Left renal cortex interstitium (tissue), 4 donors: ENCODE data around the gene MTG1. TPM values are rescaled to one million over a fixed set of nuclear protein-coding genes. Genes with fewer than 3 reads are reported as not detected.
"Not testable (repeated sequence)": the region's sequence is repeated elsewhere in the genome, so short reads cannot be mapped to it uniquely, and the experiment has no call there.

Source experiments
- DNase-seq, 4 donors: peaks; one replicate each; pipeline ENCODE4 v3.0.0-alpha.2; 2013; ENCODE audit warnings: low read depth in 4 of 4, low spot score in 2 of 4, missing footprints in 1 of 4
- polyA plus RNA-seq, 4 donors: library from polyadenylated mRNA; unstranded; fragments of 120-200 nt; gene quantifications; one replicate each; pipeline ENCODE4 v1.2.1, GENCODE V29; 2013; ENCODE audit not compliant: insufficient read length in 4 of 4

The MTG1 gene
- polyA plus RNA-seq, 4 donors = 60.3 to 104 (median 81.0) TPM

DNA sequence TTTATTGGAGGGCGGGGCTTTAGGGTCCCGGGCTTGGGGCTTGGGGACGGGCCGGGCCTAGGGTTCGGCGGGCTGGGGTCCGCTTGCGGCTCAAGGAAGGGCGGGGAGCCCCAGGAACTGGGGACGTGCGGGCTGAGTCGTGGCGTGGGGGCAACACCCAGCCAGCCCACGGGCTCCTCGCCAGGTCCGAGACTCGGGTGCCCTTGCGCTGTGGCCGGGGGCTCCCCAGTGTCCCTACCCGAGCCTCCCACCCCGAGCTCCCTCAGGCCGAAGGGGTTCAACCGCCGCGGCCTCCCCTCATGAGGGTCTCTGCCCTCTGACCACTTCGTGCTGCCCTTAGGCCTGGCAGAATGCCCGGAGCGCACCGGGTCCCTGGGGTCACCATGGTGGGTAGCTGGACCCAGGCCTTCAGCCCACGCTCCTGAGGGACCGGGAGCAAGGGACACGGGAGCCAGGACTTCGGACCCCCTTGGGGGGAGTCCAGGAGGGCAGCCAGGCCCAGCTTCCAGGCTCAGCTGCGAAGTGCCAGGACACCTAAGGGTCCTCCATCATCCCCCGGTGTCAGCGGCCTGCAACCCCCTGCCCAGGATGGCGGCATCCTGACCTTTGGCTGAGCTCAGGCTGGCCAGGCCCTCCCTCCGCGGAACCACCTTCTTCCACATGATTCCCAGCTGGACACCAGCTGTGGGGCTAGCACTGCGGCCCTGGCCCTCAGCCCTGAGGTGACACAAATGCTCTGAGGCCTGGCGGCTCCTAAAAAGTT lies 35.6 kb upstream of the MTG1 start:
- DNase-seq = no peak

DNA sequence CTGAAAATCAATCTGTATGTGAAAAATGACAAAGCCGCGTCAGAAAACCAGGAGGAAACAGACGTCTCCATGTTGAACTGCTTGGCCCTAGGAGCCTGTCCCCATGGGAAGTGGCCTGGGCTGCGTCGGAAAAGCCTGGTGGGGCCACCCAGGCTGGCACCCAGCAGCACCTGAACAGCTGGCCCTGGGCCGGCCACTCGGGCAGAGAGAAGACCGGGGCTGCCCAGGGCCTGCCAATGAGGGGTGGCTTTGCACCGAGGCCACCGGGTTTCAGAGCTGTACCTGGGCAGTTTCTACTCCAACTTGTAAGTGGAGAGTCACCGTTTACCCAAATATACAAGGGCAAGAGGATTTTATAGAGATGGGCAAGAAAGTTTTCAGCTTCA lies 35.0 kb upstream of the MTG1 start:
- DNase-seq = no peak

DNA sequence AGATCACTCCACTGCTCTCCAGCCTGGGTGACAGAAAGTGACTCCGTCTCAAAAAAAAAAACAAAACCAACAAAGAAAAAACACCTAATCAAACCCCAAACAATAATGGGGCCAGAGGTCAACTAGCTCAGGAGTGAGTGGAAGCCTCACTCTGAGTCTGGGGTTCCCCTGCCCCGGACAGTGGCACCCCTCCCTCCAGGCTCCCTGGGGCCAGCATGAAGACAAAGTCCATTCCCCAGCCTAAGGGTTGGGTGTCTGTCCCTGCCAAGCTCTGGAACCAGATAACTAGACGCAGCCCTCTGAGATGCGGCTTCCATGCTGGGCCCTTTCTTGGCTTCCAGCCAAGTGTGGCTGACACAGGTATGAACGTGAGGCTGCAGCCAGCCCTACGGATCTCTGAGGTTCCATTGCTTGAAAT lies 34.4 kb upstream of the MTG1 start:
- no peak for DNase-seq

DNA sequence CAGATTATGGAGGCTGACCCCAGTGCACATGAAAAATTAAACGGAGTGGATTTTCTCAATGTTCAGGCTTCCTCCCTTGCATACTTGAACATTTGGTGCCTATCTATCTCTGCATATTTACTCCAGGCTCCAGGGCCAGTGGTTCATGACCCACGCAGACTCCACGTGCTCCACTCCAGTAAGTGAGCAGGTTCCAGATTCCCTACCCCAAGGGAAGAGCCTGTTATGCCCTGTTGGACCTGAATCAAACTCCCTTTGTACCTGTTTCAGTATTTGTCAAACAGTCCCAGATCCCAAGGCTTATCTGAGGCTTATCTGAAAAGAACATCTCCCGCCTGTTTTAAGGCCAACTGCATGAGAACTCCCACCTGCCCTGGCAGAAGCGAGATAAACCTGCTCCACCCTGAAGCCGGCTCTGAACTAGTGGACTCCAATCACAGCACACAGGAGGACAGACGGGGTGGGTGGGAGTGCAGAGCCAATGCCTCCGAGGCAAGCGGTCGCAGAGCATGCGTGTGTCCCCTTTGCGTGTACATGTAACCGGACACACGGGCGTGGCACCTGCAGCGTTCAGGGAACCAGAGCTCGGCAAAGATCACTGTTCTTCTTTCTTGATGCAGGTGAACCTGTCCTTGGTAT lies 33.9 kb upstream of the MTG1 start:
- DNase-seq = no peak

DNA sequence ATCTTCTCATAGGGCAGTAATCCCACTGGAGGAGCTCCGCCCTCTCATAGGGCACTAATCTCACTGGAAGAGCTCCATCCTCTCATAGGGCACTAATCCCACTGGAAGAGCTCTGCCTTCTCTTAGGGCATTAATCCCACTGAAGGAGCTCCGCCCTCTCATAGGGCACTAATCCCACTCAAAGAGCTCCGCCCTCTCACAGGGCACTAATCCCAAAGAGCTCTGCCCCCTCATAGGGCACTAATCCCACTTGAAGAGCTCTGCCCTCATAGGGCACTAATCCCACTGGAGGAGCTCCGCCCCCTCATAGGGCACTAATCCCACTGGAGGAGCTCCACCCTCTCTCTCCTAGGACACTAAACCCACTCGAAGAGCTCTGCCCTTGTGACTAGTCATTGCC lies 32.7 kb upstream of the MTG1 start:
- no peak for DNase-seq

DNA sequence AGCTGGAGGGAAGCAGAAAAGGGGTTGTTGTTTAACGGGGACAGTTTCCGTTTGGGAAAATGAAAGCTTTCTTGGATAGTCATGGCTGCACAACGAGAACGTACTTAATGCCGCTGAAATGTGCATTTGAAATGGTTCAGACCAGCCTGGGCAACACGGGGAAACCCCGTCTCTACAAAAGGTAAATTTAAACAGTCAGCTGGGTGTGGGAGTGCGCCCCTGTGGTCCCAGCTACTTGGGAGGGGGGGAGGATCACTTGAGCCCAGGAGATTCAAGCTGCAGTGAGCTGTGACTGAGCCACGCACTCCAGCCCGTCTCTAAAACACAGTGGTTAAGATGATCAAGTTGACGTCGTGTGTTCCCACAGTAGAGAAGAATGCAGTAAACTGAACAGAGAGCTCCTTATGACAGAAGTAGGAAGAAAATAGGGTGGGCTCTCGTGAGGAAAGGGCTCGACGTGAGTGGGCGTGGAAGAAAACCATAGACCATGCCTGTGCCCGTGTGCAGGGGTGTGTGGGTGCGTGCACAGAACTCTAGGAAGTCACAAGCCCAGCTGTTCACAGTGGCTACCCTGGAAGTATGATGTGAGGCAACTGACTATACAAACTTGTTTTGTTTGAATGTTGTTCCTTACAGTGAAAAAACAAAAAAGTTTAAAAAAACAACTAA lies 32.0 kb upstream of the MTG1 start:
- DNase-seq = no peak

DNA sequence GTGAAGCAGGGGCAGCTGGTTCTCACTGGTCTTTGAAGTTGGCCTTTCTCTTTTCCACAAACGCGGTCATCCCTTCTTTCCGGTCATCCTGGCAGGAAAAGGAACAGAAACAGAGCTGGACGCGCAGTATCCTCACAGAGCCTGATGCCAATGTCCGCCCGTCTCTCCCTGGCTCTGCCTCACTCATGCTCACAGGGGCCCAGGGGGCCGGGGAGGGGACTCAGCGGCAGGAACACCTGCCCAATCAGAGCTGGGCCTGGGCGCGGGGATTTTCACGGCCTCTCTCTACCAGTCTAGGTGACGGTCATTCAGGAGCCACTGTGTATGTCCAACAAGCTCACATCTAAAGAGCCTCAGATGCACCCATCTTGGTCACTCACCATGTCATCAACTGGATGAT lies 31.1 kb upstream of the MTG1 start:
- no peak for DNase-seq

DNA sequence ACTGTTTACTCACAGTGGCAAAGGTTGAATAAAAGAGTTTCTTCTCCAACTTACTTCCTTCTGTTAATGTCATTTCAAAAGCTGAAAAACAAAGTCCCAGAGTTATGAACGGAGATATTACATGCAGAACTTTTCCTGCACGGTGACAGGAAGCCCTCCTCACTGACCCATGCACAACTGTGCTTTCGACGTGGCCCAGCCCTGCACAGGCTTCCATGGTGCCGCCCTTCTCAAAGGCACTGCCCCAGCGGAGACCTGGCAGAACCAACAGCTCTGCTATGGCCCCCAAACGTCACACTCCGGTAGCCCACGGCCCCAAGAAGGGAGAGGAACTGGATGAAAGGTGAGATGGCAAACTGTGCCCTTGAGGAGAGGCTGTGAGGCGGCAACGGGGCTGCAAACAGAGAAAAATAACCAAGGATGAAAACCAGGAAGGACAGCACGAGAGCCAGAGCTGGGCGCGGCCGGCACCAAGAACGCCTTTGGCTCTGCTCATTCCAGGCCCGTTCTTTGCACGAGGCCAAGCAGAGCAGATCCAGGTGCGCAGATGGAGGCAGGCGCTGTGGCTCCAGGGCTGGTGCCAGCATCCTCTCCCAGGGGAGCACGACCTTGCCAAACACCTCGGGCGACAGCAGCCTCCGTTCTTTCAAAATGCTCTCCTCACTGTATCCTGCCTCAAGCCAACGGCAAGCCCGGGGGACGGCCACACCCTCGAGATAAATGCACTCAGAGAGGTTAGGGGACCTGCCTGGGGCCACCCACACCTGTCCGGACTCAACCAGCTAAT lies 29.1 kb upstream of the MTG1 start:
- DNase-seq = no peak

DNA sequence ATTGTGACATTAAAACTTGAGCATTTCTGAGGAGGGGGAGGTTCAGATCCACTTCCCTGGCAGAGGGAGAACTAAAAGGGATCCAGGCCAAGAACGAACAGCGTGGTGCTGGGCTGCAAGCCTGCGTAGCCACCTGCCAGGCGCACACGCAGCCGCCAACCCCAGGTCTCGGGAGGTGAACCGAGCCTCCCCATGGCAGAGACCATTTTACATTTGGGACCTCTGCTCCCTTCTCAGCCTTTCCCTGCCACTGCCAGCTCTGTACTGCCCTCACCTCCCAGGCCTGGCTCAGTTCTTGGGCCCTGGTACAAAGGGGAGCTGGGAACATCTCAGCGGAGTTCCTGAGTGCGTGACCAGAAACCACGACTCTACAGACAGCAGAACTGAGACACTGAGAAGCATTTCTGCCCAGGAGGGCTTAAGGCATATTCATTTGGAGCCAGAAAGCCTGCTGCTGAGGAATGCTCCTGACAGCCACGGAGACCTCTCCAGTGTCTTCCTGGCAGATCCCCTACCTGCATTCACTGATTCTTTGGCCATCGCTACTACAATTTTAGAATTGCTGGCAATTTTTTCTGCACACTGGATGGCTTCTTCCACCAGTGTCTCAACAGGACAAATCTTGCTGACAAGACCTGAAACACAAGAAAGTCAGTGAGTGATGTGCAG lies 28.4 kb upstream of the MTG1 start:
- DNase-seq = no peak

DNA sequence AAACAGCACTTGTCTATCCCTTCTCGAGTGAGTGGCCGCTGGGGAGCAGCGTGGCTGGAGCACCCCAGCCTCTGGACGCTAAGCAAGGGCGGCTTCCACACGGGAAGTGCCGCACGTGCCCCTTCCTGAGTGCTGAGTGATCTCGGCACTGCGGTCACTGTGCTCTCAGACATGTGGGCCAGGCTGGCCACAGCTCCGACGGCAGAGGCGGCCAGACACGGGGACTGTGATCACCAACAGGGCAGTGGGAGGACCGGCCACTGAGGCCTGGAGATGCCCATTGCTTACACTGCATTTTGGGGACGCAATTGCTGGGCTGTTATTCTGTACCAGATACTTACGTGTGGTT lies 27.9 kb upstream of the MTG1 start:
- no peak for DNase-seq

DNA sequence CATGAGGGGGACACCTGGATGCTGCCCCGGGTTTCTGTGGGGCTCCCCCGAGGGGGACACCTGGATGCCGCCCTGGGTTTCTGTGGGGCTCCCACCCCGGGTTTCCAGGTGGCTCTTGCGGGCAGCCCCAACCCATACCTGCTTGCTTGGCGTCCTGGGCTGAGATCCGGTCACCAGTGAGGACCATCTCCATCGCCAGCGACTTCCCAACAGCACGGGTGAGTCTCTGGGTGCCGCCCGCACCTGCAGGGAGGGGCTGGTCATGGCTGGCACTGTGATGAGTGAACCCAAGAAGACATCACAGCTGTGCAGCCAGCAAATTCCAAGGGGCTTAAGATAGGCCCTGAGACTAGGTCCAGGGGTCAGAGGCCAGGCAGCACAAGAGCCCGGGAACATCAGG lies 27.2 kb upstream of the MTG1 start:
- DNase-seq = no peak

DNA sequence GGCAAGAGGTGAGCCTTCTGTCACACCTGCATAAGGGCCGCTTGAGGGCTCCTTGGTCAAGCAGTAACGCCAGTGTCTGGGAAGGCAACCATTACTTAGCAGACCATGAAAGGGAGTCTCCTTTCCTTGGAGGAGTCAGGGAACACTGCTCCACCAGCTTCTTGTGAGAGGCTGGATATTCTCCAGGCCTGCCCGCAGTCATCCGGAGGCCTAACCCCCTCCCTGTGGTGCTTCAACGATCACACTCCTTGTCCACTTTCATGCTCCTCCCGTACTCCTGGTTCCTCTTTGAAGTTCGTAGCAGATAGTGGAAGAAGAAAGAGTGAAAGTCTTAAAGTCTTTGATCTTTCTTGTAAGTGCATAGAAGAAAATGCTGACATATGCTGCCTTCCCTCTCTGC lies 26.5 kb upstream of the MTG1 start:
- not testable (repeated sequence) for DNase-seq

DNA sequence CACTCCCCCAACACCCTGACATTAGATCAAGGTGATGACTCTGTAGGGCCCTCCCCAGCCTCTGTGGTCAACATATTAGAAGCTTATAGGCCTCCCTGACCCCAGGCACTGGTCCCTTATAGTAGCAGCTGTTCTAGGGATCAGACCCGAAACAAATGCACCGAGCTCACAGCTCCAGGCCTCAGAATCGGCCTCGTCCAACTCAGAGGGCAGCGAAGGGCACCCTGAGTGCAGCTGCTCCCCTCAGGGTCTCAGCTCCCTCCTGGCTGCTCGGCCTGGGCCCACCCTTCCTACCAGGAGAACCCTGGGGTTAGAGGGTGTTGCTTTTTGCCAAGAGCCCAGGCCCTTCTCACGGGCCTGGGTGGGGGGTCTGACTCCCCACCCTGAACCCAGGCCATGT lies 25.8 kb upstream of the MTG1 start:
- DNase-seq = no peak

DNA sequence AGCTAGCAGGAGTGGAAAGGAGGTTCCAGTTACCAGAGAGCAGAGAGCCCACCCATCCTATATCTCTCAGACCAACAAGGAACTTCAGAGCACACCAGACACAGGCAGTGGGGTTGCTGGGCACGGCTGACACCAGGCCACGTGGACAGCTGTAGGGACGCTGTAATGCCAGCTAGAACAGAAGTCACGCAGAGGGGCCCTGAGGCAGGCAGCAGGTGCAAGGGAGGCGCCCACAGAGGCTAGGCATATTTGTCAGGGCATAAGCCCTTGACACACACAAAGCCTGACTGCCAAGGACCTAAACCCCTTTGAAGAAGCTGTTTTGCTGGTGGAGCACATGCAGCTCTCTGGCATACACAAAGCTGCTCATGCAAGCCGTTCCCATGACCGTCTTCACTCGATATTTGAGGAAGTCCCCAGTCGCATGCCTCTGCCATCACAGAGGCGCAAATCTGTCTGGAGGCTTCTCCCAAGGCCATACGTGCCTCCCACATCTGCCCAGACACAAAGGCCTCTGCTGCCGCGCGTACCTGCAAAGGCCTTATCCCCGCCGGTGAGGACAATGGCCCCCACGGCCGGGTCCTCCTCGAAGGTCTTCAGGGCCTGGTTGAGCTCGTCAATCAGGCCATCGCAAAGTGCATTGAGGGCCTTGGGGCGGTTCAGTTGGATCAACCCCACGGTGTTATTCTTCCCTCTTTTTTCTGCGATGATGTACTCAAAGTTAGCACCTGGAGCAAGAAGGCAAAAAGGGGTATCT lies 23.7 kb upstream of the MTG1 start:
- no peak for DNase-seq

DNA sequence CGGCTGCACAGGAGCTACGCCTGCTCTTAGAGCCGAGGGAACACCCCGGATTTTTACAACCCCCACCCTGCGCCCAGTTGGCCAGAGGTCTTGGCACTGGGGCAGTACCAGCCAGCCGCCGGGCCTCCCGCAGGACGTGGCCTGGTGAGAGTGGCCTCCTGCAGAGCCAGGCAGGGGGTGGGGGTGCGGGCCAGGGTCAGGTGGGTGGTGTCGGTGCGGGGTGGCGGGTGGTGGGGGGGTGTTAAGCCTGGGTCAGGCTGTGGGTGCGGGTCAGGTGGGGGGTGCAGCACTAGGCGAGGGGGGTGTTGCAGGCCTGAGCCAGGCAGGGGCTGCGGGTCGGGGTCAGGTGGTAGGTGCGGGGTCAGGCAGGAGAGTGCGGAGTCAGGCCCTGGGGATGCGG lies 21.4 kb upstream of the MTG1 start:
- no peak for DNase-seq

DNA sequence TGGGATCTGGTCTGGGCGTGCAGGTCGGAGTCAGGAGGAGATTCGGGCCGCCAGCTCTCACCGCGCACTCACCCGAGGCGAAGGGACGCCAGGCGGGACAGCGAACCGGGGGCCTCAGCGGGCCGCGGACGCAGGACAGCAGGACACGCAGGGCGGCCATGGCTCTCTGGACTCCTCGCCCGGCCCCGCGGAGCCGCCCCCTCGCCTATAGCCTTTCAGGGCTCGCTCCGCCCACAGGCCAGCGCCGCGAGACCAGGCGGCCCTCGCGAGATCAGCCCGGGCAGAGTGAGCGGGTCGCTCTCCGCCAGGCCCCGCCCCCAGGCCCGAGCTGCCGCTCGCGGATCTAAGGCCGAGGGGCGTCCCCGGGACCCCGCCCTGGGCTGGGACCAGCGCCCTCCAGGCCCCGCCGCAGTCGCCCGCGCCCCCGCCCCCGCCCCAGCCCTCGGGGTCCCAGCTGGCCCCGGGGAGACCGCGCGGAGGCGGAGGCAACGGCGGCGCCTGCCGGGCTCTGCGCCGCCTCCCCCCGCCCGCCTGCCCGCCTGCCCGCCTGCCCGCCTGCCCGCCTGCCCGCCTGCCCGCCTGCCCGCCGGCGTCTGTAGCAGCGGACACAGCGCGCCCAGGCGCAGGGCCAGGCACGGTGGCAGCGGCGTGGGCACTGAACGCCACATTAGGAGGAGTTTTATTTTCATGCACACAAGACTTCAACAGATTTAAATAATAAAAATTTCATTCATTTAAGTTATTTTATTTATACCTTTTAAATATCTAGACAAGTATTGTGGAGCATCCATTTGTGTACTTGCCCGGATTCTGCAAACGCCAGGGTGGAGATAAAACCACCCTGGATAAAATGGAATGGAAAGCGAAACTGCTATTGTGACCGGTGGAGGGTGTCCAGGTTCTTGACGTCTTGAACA lies 20.5 kb upstream of the MTG1 start, which contains the start of gene ECHS1:
ECHS1 (minus strand) TSS at position 181 of the 917 bp plus-strand sequence; CDS start at position 160, 21 bp downstream.
- DNase-seq = peak; percentile 50 to 93 (median 86)

DNA sequence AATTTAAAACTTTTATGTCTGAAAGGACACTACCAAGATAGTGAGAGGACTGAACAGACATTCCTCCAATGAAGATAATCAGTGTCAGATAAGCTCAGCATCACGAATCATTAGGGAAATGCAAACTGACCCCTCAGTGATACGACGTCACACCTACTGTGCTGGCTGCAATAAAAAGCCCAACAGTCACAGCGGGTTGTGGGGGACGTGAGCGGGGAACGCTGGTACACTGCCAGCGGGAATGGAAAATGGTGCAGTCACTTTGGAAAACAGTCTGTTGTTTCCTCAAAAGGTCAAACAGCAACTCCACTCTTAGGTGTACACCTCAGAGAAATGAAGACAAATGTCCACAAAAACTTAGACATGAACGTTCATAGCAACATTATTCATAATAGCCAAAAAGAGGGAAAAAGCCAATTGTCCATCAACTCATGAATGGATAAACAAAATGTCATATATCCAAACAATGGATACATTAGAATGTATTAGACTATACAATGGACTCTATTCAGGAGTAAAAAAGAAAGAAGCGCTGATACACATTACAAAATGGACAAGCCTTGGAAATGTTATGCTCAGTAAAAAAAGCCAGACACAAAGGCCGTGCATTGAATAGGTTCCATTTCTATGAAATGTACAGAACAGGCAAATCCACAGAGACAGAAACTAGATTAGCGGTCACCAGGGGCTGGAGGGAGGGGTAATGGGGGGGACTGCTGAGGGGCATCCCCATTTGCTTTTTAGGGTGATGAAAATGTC lies 18.4 kb upstream of the MTG1 start:
- no peak for DNase-seq

DNA sequence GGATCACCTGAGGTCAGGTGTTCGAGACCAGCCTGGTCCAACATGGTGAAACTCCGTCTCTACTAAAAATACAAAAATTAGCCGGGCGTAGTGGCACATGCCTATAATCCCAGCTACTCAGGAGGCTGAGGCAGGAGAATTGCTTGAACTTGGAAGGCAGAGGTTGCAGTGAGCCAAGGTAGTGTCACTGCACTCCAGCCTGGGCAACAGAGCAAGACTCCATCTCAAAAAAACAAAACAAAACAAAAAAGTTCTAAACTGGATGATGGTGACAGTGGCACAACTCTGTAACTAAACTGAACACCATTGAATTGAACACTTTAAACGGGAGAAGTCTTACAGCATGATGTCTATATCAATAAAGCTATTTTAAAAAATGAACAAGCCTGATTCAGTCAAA lies 17.8 kb upstream of the MTG1 start:
- not testable (repeated sequence) for DNase-seq
